Osteoblast (primary cell): ENCODE results near the gene TARS2. TPM values are rescaled to one million over a fixed set of nuclear protein-coding genes. Genes with fewer than 3 reads are reported as not detected.

Experiments
- DNase-seq: peaks from one replicate; pipeline ENCODE4 v3.0.0; 2011; ENCODE audit warnings: low spot score, mixed read lengths; ENCODE audit not compliant: insufficient read length; ENCODE audit errors: missing footprints
- H2AFZ ChIP-seq: 2 replicates; pipeline ENCODE4 v1.6.0; 2011; ENCODE audit warnings: mild to moderate bottlenecking, low read length
- H3K27ac ChIP-seq: 2 replicates; pipeline ENCODE4 v1.5.1; 2011; ENCODE audit warnings: mild to moderate bottlenecking, low read depth, low read length, moderate library complexity
- H3K27me3 ChIP-seq: 2 replicates; pipeline ENCODE4 v1.6.0; 2012; ENCODE audit warnings: mild to moderate bottlenecking, control low read depth, inconsistent platforms, low read length, moderate library complexity; ENCODE audit not compliant: insufficient read depth
- H3K36me3 ChIP-seq: 2 replicates; pipeline ENCODE4 v1.5.1; 2011; ENCODE audit warnings: mild to moderate bottlenecking, low read length, control low read depth, moderate library complexity; ENCODE audit not compliant: insufficient read depth
- H3K4me1 ChIP-seq: 2 replicates; pipeline ENCODE4 v1.5.1; 2011; ENCODE audit warnings: mild to moderate bottlenecking, low read length, control low read depth, moderate library complexity; ENCODE audit not compliant: insufficient read depth
- H3K4me2 ChIP-seq: 2 replicates; pipeline ENCODE4 v1.6.0; 2011; ENCODE audit warnings: mild to moderate bottlenecking, low read length; ENCODE audit not compliant: insufficient read depth
- H3K4me3 ChIP-seq: fragments of 200-600 bp; sonication (generic); 3 replicates; pipeline ENCODE4 v1.5.1; 2012; ENCODE audit warnings: mild to moderate bottlenecking, low read length, inconsistent platforms; ENCODE audit not compliant: insufficient read depth
- H3K79me2 ChIP-seq: 2 replicates; pipeline ENCODE4 v1.6.0; 2012; ENCODE audit warnings: mild to moderate bottlenecking, low read length, control low read depth, inconsistent platforms; ENCODE audit not compliant: insufficient read depth
- H3K9me3 ChIP-seq: 2 replicates; pipeline ENCODE4 v1.5.1; 2011; ENCODE audit warnings: low read depth, low read length, control low read depth
- H4K20me1 ChIP-seq: 2 replicates; pipeline ENCODE4 v1.6.0; 2012; ENCODE audit warnings: mild to moderate bottlenecking, low read length, control low read depth; ENCODE audit not compliant: insufficient read depth
- total RNA-seq: library from RNA; depleted of rRNA; stranded (reverse); fragments of >200 nt; gene quantifications from 2 replicates; pipeline ENCODE4 v1.2.3, GENCODE V29; 2012
- TF ChIP-seq, protein P1 (sequence below): IDR thresholded peaks from 2 replicates; pipeline ENCODE4 v1.5.1; 2011; ENCODE audit warnings: mild to moderate bottlenecking, low read depth, low read length, moderate library complexity; ENCODE audit errors: extremely low read depth

Gene TARS2
- total RNA-seq, 1 donor = 10.1 TPM

DNA sequence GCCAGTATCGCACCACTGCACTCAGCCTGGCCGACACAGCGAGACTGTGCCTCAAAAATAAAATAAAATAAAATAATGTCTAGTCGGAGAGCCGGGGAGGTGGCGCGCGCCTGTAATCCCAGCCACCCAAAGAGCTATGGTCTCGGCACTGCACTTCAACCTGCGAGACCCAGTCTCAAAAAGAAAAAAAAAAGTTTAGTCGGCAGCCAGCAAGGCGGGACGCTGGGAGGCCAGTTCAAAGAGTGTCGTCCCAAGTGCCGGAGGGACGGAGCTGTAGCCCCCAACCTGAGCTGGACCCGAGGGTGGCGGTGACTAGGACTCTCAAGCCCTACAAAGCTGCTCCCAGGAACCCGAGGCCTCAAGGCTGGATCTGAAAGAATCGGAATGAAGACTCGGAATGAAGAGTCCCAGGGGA, 27.7 kb downstream of the TARS2 start:
- Histone ChIP-seq H4K20me1 (no peaks in the 10 kb centered on the region), H3K79me2 (no peaks in the 10 kb centered on the region), H3K9me3 (no peaks in the 10 kb centered on the region), H3K4me3 (peak overlapping the region; percentile 86), H3K36me3 (peaks cover 28% of the 10 kb centered on the region), H3K4me1 (peaks cover 10% of the 10 kb centered on the region), H3K27ac (peak overlapping the region; percentile 79), H2AFZ (peak overlapping the region; percentile 99), H3K4me2 (peak overlapping the region; percentile 99), H3K27me3 (no peaks in the 10 kb centered on the region)
- TF ChIP-seq, protein P1, sequence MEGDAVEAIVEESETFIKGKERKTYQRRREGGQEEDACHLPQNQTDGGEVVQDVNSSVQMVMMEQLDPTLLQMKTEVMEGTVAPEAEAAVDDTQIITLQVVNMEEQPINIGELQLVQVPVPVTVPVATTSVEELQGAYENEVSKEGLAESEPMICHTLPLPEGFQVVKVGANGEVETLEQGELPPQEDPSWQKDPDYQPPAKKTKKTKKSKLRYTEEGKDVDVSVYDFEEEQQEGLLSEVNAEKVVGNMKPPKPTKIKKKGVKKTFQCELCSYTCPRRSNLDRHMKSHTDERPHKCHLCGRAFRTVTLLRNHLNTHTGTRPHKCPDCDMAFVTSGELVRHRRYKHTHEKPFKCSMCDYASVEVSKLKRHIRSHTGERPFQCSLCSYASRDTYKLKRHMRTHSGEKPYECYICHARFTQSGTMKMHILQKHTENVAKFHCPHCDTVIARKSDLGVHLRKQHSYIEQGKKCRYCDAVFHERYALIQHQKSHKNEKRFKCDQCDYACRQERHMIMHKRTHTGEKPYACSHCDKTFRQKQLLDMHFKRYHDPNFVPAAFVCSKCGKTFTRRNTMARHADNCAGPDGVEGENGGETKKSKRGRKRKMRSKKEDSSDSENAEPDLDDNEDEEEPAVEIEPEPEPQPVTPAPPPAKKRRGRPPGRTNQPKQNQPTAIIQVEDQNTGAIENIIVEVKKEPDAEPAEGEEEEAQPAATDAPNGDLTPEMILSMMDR = no peak
- peak; percentile 88 for DNase-seq

DNA sequence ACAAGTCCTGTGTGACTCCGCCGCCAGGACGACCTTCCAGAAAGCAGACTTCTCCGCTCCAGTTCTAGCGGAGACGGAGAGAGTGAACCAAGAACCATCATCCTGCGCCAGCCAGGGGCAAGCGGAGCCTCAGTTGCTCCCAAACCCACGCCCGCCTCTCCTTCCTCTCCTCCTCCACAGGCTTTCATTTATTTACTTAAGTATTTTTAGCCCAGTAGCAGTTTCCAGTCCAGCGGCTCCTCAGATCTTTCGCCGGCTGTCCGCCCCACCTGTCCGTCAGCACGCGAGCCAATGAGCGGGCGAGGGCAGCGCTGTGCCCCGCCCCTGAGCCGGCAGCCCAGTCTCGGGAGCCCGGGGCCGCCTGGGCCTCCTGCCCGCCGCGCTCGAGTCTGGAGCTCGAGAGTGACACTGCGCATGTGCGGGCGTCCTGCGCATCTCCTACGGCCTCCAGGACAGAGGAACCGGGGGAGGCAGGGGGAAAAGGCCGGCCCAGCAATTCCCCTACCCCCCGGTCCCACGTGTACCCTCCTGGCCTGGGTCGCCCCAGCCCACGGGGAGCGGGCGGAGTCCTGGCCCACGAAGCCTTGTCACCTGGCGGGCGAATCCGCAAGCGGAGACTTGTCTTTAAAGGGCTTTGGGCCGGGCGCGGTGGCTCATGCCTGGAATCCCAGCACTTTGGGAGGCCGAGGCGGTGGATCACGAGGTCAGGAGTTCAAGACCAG, 28.3 kb downstream of the TARS2 start, which contains the start of gene FALEC:
Gene FALEC (plus strand): TSS at position 425 of the 722 bp plus-strand sequence.
- Histone ChIP-seq H3K36me3 (peaks cover 26% of the 10 kb centered on the region), H4K20me1 (no peaks in the 10 kb centered on the region), H3K4me1 (peaks cover 10% of the 10 kb centered on the region), H2AFZ (peak within 1 kb of the TSS; percentile 99), H3K4me2 (peak within 1 kb of the TSS; percentile 99), H3K27me3 (no peaks in the 10 kb centered on the region), H3K27ac (peak within 1 kb of the TSS; percentile 79), H3K9me3 (no peaks in the 10 kb centered on the region), H3K4me3 (peak within 1 kb of the TSS; percentile 86), H3K79me2 (no peaks in the 10 kb centered on the region)
- DNase-seq = peak; percentile 99
- TF ChIP-seq, protein P1 = no peak

DNA sequence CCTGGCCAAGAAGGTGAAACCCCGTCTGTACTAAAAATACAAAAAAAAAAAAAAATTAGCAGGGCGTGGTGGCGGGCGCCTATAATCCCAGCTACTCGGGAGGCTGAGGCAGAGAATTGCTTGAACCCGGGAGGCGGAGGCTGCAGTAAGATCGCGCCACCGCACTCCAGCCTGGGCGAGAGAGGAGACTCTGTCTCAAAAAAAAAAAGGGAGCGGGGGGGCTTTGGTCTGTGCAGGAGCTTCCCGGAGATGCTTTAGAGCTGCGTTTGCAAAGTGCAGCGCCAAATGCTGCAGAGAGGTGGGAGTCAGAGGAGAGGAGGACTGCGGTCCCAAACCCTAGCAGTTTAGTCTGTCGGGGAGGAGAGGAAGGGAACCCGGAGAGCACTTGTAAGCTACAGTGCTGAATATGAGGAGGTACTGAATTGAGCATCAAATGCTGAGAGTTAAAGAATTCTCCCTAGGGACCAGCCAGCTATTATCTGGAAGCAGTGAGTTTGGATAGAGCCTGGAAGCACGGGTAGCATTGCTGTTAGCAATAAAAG, 28.9 kb downstream of the TARS2 start:
- H3K36me3 ChIP-seq = peaks cover 20% of the 10 kb centered on the region
- H3K27me3 ChIP-seq = no peaks in the 10 kb centered on the region
- no peaks in the 10 kb centered on the region for H3K9me3 ChIP-seq
- TF ChIP-seq, protein P1 = no peak
- H3K4me1 ChIP-seq = peaks cover 10% of the 10 kb centered on the region
- peak overlapping the region; percentile 86 for H3K4me3 ChIP-seq
- H3K79me2 ChIP-seq = no peaks in the 10 kb centered on the region
- no peak overlapping the region for H3K27ac ChIP-seq
- H2AFZ ChIP-seq = peak overlapping the region; percentile 92
- H4K20me1 ChIP-seq = no peaks in the 10 kb centered on the region
- peak; percentile 69 for DNase-seq
- peak overlapping the region; percentile 99 for H3K4me2 ChIP-seq

DNA sequence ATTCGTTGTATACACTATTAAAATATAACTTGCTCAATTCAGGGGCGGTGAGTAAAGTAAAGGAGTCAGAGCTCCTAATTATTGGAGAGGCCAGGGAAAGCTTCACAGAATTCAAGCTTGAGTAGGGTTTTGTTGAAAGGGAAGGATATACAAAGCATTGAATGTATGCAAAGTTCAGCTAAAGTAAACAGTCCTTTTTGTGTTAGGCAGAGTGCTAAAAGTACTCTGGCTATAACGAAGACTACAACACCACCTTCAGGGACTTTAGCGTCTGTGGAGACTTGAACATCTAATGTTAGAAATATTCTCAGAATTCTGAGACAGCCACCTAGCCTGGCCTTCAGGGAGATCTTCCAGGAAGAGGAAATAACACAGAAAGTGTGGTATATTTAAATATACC, 29.4 kb downstream of the TARS2 start:
- Histone ChIP-seq H3K9me3 (no peaks in the 10 kb centered on the region), H2AFZ (no peak overlapping the region), H3K4me3 (peak overlapping the region; percentile 86), H4K20me1 (no peaks in the 10 kb centered on the region), H3K36me3 (peaks cover 15% of the 10 kb centered on the region), H3K79me2 (no peaks in the 10 kb centered on the region), H3K27ac (no peak overlapping the region), H3K27me3 (no peaks in the 10 kb centered on the region), H3K4me2 (peak overlapping the region; percentile 99), H3K4me1 (peaks cover 10% of the 10 kb centered on the region)
- DNase-seq = peak; percentile 34
- TF ChIP-seq, protein P1 = no peak
